DMS53 treated with DMSO at 0.1 percent for 48 hours (cell line): ENCODE measurements around the gene KCNK5.

ENCODE experiments used
- DNase-seq: peaks from one replicate; lab custom pipeline; 2025; ENCODE audit not compliant: unreplicated experiment; lab: John Stamatoyannopoulos, UW

The KCNK5 gene

DNA sequence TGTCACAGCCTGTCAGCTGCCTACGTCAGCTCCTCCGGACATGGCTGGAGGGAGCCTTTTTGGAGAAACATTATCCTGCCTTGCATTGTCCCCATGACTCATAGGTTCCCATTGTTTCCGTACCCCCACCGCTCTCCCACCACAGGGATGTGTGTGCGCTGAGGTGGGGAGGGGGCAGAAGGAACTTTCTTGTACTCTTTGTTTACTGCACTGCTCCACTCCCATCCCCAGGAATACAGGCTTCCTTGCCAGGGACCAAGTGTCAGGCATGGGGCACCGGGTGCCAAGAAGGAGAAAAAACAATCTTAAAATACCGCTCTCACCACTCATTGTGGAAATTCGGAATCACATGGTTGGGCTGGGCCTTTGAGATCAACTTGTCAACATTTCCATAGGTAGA is 51.0 kb downstream of the KCNK5 start:
- no peak for DNase-seq

GRCh38 chr6:39177130-39177529 is 52.1 kb downstream of the KCNK5 start:
- no peak for DNase-seq

GRCh38 chr6:39173270-39173669 is 56.0 kb downstream of the KCNK5 start:
- DNase-seq: no peak

- no peak for DNase-seq
Observed at GRCh38 chr6:39172377-39172757, 56.9 kb downstream of the KCNK5 start.

DNA sequence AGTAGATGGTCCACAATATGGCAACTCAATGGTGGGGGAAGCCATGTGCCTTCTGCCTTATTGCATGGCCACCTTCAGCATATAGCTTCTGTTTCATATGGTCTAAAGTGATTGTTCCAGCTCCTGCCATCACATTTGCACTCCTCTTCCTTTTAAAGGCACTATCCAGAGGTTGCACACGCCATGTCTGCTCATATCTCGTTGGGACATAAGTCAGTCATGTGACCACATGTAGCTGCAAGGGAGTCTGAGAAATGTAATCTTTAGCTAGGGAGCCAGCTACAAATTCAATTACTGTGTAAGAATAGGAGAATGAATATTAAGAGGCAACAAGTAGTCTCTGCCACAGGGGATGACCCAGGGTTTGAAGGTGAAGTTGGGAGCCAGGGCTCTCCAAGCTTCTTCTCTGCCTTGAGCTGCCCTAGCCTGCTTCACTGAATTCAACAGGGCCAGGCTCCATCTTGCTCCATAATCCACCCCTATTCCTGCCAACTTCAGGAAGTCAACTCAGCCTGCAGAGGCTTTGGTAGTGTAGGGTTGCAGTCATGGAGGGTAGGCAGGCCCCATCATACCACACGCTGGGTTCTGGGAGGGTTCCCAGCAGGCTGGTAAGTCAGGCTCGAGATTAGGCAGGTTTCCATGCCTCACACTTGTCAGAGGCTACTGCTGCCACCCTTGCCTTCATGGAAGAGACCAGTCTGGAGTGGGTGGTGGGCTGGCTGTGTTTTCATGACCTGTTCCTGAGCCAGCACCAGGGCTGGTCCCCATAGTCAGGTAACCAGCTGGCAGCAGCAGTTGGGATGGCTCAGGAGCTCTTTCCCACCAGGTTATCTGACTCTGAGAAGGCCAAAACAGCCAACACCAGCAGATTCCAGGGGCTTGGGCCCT is 57.5 kb downstream of the KCNK5 start:
- no peak for DNase-seq

GRCh38 chr6:39170860-39171259 is 58.4 kb downstream of the KCNK5 start:
- no peak for DNase-seq

DNA sequence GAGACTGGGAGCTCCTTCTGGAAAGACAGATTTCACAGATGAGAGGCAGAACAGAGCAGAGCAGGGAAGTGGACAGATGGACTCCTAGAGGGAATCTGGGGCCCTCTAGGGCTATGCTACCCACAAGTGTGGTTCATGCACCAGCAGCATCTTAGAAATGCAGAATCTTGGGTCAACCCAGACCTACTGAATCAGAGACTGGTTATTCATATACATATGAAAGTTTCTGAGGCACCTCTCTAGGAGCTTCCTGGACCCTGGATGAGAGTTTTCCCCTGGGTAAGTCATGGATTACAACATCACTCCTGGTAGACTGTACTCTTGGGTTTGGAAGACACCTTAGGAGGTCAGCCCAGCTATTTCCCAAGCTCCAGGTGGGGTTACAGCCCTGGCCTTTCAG is 58.9 kb downstream of the KCNK5 start:
- DNase-seq: no peak

- DNase-seq: no peak
Observed at GRCh38 chr6:39169448-39170344, 59.6 kb downstream of the KCNK5 start.

GRCh38 chr6:39167866-39168625 is 61.2 kb downstream of the KCNK5 start:
- DNase-seq: no peak

GRCh38 chr6:39167321-39167720 is 62.0 kb downstream of the KCNK5 start:
- no peak for DNase-seq

DNA sequence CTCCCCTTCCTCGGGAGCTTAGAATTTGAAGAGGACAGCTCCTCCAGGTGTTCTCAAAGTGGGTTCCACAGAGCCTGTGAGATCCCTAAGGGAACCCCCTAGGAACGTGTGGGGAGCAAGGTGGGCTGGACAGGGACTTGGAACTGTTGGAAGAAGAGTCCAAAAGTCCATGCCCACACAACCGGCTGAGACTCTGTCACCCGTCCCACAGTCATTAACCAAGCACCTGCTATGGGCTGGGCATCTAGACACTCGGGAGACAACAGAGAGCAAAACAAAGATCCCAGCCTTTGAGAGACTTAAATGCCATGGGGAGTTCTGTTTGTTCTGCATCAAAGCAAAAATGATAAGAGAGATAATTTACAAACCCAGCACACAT is 62.4 kb downstream of the KCNK5 start:
- DNase-seq: no peak

DNA sequence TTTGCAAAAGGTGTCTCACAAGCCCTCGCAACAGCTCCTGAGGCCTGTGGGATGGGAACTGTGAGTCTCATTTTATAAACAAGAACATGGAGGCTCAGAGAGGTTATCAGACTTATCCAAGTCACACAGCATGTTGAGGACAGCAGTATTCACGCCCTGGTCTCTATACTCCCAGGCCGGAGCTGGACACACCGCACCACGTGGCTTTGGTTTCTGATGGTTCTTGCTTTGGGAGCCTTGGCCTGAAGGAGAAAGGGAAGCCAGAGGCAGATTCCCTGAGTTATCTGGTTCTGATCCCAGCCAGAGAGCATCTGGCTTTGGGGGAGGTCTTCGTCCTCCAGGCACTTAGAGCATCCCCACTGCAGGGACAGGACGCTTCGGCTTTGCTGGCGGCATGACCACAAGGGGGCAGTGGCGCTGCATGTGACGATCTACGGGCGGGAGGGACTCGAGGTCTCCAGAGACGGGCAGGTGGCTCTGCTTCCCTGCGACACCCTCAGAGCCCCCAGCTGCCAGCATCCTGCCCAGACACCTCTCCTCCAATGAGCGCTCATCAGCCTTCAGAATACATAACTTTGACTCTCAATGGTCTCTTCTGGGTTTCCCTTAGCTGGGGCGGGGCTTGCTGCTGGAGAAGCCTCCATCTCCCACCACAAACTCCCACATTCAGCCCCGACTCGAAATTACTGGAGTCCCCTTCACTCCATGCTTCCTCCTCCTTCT is 62.9 kb downstream of the KCNK5 start:
- DNase-seq: peak; percentile 79

DNA sequence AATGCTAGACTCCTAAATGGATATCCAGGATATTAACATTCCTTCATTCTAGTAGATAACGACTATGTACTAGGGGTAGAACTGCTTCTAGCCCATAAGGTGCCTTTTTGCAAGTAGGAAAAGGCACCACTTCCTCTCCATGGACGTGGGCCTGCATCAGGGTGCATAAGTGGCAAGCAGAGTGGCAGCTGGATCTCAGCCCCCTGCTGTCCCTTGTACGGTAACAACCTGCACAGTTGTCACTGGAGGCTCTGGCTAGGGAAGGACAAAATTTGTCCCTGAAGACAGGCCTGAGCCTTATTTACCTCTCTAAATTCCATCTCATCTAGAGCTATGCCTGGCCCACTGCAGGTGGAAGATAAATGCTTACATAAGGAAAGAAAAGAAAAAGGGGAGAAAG is 71.8 kb downstream of the KCNK5 start:
- no peak for DNase-seq

DNA sequence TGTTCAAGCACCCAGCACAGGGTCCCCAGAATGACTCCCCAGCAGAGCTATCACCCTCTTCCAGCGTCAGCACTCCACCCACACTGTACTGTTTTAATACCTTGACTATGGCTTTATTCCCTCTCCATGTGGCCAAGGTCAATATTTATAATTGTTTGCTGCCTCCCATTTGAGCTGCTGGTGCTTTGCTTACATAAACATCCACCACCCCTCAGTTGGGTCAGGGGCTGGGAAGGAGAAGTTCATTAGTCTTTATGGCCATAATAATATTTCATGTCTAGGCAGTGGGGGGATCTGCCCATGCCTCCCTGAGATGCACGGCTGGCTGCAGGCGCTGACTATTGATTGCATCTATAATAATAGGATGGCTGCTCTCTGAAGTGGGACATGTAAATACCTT is 72.5 kb downstream of the KCNK5 start:
- DNase-seq: no peak

GRCh38 chr6:39154705-39155104 is 74.6 kb downstream of the KCNK5 start:
- DNase-seq: no peak

GRCh38 chr6:39153766-39154397 is 75.4 kb downstream of the KCNK5 start:
- no peak for DNase-seq

DNA sequence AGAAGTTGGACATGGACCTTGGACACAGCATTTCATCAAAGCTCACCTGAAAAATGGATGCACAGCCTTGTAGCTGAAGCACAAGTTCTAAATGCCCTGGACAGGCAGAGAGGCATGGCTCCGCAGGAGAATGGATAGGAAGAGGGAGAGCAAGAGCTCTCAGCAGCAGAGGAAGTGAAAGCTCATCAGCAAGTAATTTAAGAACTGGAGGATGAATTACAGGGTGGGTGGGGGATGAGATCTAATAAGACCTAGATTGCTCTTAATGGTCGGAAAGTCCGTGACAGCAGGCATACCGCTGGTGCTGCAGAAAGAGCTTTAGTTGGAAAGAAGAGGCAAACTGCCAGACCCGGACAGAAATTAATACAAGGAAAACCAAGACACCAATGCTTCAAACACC is 77.0 kb downstream of the KCNK5 start:
- DNase-seq: no peak

GRCh38 chr6:39151211-39151610 is 78.1 kb downstream of the KCNK5 start:
- DNase-seq: no peak

GRCh38 chr6:39144481-39145173 is 84.6 kb downstream of the KCNK5 start:
- no peak for DNase-seq
